BJ (cell line): ENCODE results near the gene PIK3R1. TPM values are rescaled to one million over a fixed set of nuclear protein-coding genes. Genes with fewer than 3 reads are reported as not detected.

ENCODE experiments used
- CTCF ChIA-PET: fragments of 350-600 bp; formaldehyde crosslinking; extraction: SDS; loops from one replicate; lab custom pipeline; 2021; ENCODE audit warnings: antibody characterized with exemption, inconsistent platforms; lab: Yijun Ruan, JAX
- POLR2A ChIA-PET: fragments of 300-600 bp; sonication (Branson Sonifier 250); formaldehyde crosslinking; extraction: SDS; loops from one replicate; lab custom pipeline; 2021; ENCODE audit warnings: antibody characterized with exemption; lab: Charles Lee
- DNase-seq: peaks from one replicate; pipeline ENCODE4 v3.0.0-alpha.2; 2011; ENCODE audit warnings: low read depth
- H3K27me3 ChIP-seq: 2 replicates; pipeline ENCODE4 v1.6.0; 2011; ENCODE audit warnings: low read length; ENCODE audit not compliant: control insufficient read depth, insufficient read depth
- H3K36me3 ChIP-seq: 2 replicates; pipeline ENCODE4 v1.5.1; 2011; ENCODE audit warnings: low read length; ENCODE audit not compliant: control insufficient read depth, insufficient read depth
- H3K4me3 ChIP-seq: 2 replicates; pipeline ENCODE4 v1.5.1; 2011; ENCODE audit warnings: low read depth, mild to moderate bottlenecking, control low read depth, low read length
- polyA plus RNA-seq: library from polyadenylated mRNA; depleted of rRNA; stranded (reverse); fragments of >200 nt; gene quantifications from 2 replicates; pipeline ENCODE4 v1.2.3, GENCODE V29; 2011
- TF ChIP-seq, protein P1 (sequence below): IDR thresholded peaks from 2 replicates; pipeline ENCODE4 v1.5.1; 2011; ENCODE audit warnings: low read depth, mild to moderate bottlenecking, control low read depth, inconsistent platforms, low read length, moderate library complexity; ENCODE audit not compliant: insufficient read depth

Gene PIK3R1
- polyA plus RNA-seq, 1 experiment, result 11.8 TPM

DNA sequence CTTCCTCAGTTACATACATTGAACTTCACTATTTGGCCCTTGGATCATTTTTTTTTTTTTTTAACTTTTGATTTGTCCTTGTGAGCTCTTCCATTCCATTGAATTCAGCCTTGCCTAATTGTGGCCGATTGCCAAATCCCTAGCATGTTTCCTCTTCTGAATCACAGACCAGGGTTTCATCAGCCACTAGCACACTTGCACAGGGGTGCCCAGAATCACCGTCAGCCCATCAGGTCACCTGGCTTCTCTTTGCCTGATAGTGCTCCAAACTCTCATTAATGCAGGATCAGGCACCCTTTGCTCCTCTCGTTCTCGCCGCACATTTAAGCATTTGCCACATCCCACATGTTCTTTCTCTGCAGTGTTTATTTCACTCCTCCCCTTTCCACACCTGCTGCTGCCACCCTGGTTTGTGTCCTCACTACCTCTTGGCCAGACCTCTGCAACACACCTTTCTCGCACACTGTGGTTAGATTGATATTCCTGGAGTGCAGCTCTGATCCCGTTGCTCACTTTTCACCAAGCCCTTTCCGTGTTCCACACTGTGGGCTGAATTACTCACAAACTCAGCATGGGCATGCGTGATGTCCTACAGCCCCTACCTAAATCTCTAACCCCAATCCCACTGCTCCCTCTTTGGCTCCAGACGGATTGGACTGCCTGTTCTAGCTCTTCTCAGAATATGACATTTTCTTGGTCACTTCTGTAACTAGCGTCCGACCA lies 9.8 kb downstream of the PIK3R1 start:
- peaks cover 7% of the 10 kb centered on the region for H3K36me3 ChIP-seq
- H3K4me3 ChIP-seq, result no peak overlapping the region; the same call in 1 of the 2 replicates
- DNase-seq, result peak; percentile 53
- ChIA-PET CTCF (interaction anchor here (1.1 to 2.2 kb wide), 2 partner anchors 10 to 21 kb away, joined by 3 to 9 read pairs; partner anchors contain the start of gene PIK3R1), POLR2A (interaction anchor here (0.5 to 0.7 kb wide), 4 partner anchors 30 to 742 kb away, joined by 3 to 6 read pairs (median 4); no protein-coding TSS in a partner anchor)
- no peaks in the 10 kb centered on the region for H3K27me3 ChIP-seq
- TF ChIP-seq, protein P1, sequence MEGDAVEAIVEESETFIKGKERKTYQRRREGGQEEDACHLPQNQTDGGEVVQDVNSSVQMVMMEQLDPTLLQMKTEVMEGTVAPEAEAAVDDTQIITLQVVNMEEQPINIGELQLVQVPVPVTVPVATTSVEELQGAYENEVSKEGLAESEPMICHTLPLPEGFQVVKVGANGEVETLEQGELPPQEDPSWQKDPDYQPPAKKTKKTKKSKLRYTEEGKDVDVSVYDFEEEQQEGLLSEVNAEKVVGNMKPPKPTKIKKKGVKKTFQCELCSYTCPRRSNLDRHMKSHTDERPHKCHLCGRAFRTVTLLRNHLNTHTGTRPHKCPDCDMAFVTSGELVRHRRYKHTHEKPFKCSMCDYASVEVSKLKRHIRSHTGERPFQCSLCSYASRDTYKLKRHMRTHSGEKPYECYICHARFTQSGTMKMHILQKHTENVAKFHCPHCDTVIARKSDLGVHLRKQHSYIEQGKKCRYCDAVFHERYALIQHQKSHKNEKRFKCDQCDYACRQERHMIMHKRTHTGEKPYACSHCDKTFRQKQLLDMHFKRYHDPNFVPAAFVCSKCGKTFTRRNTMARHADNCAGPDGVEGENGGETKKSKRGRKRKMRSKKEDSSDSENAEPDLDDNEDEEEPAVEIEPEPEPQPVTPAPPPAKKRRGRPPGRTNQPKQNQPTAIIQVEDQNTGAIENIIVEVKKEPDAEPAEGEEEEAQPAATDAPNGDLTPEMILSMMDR, result no peak

DNA sequence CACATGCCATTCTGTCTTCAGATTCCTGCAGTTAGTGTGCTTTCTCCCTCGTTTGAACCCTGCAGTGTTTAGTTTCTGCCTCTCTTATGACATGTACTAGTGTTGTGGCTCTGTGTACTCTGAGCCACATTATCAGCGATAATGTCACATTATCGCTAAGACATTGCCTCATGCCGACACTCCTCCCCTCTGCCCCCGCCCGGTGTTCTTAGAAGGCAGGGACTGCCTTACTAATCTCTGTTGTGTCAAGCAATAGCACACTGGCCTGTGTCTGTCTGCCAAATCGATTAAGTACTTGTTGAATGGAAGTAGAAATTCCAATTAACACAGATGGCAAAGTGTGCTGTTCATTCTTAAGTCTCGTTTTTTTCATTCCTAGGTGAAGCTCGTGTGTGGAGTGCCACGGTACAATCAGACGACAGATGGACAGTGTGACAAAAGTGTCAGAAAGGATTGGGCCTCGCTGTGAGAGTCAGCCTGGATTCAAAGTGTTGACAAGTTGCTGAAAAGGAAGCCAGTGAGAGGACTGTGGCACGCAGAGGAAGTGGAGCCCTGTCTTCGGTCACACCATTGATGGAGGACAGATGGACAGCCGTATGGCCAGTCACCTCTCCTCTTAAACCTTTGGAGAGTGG lies 10.5 kb downstream of the PIK3R1 start:
- CTCF ChIA-PET, result interaction anchor here (1.1 kb wide), 1 partner anchor 20 kb away, joined by 3 read pairs; no protein-coding TSS in a partner anchor
- H3K27me3 ChIP-seq, result no peaks in the 10 kb centered on the region
- DNase-seq, result no peak
- peaks cover 7% of the 10 kb centered on the region for H3K36me3 ChIP-seq
- H3K4me3 ChIP-seq, result no peak overlapping the region
- TF ChIP-seq, protein P1, result no peak
- POLR2A ChIA-PET, result no interaction called here

DNA sequence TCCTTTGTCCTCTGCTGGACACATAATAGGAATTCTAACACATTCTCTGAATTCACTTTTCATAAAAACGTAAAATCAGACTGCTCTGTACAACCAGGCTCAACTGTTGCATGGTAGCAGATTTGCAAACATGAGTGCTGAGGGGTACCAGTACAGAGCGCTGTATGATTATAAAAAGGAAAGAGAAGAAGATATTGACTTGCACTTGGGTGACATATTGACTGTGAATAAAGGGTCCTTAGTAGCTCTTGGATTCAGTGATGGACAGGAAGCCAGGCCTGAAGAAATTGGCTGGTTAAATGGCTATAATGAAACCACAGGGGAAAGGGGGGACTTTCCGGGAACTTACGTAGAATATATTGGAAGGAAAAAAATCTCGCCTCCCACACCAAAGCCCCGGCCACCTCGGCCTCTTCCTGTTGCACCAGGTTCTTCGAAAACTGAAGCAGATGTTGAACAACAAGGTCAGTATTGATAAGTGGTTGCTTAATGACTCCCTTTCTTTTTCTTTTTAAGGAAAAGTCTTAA lies 11.1 kb downstream of the PIK3R1 start:
- POLR2A ChIA-PET, result interaction anchor here (0.6 kb wide), 1 partner anchor 191 kb away, joined by 3 read pairs; no protein-coding TSS in a partner anchor
- TF ChIP-seq, protein P1, result no peak
- CTCF ChIA-PET, result interaction anchor here (1.1 kb wide), 1 partner anchor 20 kb away, joined by 3 read pairs; no protein-coding TSS in a partner anchor
- H3K4me3 ChIP-seq, result no peak overlapping the region
- DNase-seq, result no peak
- H3K36me3 ChIP-seq, result peaks cover 7% of the 10 kb centered on the region
- no peaks in the 10 kb centered on the region for H3K27me3 ChIP-seq

DNA sequence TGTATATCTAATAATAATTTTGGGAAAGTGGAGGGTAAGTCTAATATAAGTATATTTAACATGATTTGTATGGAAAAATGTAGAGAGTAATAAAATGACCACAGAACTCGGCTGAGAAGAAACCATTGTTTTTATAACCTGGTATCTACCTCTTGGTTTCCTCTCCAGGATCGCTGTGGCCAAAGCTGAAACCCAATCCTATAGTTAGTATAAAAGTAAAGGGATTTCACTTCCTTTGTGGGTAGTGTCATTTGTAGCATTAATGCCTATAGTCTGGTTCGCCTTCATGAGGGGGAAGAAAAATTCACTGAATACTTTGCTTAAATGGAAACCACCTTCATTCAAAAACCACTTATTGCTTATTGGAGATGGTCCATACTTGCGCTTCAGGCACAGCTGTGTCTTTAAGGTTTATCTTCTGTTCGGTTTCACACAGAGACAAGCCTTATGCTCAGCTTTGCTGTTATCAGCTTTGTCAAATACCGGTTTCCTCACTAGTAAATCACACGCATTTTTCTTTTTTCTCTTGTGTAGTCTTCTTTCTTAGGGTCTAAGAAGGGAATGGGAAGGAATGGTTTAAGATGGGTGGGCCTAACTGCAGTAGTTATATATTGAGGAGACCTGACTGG lies 12.1 kb downstream of the PIK3R1 start:
- H3K36me3 ChIP-seq, result peaks cover 7% of the 10 kb centered on the region
- POLR2A ChIA-PET, result interaction anchor here (0.6 kb wide), 1 partner anchor 192 kb away, joined by 3 read pairs; no protein-coding TSS in a partner anchor
- H3K4me3 ChIP-seq, result no peak overlapping the region
- H3K27me3 ChIP-seq, result no peaks in the 10 kb centered on the region
- CTCF ChIA-PET, result no interaction called here
- no peak for DNase-seq
- TF ChIP-seq, protein P1, result no peak
